ENCODE results near the gene COPS7B. TPM values are rescaled to one million over a fixed set of nuclear protein-coding genes. Genes with fewer than 3 reads are reported as not detected.

Gene COPS7B
- total RNA-seq, 1 experiment from 2014 or later = 43.5 TPM

DNA sequence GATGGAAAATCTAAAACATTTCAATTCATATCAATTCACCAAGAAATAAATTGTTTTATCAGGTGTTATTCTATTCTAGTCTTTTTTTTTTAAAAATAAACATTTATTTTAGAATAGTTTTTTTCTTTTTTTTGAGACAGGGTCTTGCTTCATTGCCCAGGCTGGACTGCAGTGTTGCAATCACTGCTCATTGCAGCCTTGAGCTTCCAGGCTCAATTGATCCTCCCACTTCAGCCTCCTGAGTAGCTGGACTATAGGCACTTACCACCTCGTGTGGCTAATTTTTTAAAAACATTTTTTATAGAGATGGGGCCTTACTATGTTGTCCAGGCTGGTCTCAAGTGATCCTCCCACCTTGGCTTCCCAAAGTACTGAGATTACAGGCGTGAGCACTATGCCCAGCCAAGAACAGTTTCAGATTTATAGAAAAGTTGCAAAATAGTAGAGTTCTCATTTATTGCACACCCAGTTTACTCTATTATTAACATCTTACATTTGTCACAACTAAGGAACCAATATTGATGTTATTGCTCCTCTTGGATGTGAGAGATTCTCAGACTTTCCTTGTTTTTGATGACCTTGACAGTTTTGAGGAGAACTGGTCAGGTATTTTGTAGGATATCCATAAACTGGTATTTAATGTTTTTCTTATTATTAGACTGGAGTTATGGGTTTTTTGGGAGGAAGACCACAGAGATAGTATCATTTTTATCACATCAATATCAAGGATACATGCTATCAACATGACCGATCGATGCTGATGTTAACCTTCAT lies 35.0 kb upstream of the COPS7B start:
- H3K27me3 ChIP-seq (ENCODE audit: low read length) = no peaks in the 10 kb centered on the region
- H3K9me2 ChIP-seq (replicated peaks; ENCODE audit: low read length) = no peaks in the 10 kb centered on the region
- POLR2A ChIA-PET (ENCODE audit: unreplicated experiment) = no interaction called here
- no peak overlapping the region for H3K9ac ChIP-seq (ENCODE audit: low read length)
- DNase-seq = no peak
- no peaks in the 10 kb centered on the region for H3K4me1 ChIP-seq (ENCODE audit: insufficient read depth, low read length)
- no peak overlapping the region for H3K4me3 ChIP-seq (ENCODE audit: low read length)
- no TSS peak for BruUV-seq (replicated peaks)
- H3K36me3 ChIP-seq (ENCODE audit: low read depth, low read length) = no peaks in the 10 kb centered on the region
- TF ChIP-seq EZH2 (IDR thresholded peaks at IDR 0.05; ENCODE audit: low read length, unreplicated experiment) = no peak
- no peak for TF ChIP-seq EZH2phosphoT487 (IDR thresholded peaks at IDR 0.05; ENCODE audit: borderline replicate concordance, low read length)
- TF ChIP-seq, protein P1, sequence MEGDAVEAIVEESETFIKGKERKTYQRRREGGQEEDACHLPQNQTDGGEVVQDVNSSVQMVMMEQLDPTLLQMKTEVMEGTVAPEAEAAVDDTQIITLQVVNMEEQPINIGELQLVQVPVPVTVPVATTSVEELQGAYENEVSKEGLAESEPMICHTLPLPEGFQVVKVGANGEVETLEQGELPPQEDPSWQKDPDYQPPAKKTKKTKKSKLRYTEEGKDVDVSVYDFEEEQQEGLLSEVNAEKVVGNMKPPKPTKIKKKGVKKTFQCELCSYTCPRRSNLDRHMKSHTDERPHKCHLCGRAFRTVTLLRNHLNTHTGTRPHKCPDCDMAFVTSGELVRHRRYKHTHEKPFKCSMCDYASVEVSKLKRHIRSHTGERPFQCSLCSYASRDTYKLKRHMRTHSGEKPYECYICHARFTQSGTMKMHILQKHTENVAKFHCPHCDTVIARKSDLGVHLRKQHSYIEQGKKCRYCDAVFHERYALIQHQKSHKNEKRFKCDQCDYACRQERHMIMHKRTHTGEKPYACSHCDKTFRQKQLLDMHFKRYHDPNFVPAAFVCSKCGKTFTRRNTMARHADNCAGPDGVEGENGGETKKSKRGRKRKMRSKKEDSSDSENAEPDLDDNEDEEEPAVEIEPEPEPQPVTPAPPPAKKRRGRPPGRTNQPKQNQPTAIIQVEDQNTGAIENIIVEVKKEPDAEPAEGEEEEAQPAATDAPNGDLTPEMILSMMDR (conservative IDR thresholded peaks at IDR 0.05; ENCODE audit: low read depth, low read length) = no peak
- intact Hi-C loops (cut with micrococcal nuclease) = no loop called here
- no peaks in the 10 kb centered on the region for H3K79me2 ChIP-seq (ENCODE audit: low read length)
- no peak overlapping the region for H3K27ac ChIP-seq (ENCODE audit: low read length)
- H4K20me1 ChIP-seq (ENCODE audit: low read length) = no peaks in the 10 kb centered on the region
- H3F3A ChIP-seq (ENCODE audit: low read length, unreplicated experiment) = no peaks in the 10 kb centered on the region
- H2AFZ ChIP-seq (ENCODE audit: low read length) = no peak overlapping the region
- ATAC-seq = no peak
- H3K9me3 ChIP-seq (ENCODE audit: low read length) = no peaks in the 10 kb centered on the region
- CTCF ChIA-PET = no interaction called here
- H3K4me2 ChIP-seq (ENCODE audit: low read length) = no peak overlapping the region

DNA sequence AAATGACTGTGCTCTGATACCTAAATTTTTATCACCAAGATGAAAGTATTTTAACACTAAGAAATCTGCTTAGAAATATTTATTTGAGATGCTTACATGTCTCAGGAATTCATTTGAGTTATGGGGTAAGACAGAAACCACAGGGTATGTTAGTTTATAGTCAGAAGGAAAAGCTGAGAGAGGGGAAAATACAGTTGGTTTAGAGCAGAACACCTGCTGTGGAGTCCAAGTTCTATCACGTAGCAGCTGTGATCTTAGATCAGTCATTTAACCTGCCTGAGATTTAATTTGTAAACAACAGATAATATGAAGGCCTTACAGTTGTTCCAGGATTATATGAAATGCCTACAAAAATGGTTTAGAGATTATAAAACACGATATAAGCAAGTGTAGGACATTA lies 34.2 kb upstream of the COPS7B start:
- no peaks in the 10 kb centered on the region for H3K79me2 ChIP-seq (ENCODE audit: low read length)
- CTCF ChIA-PET = interaction anchor here (0.5 kb wide), 1 partner anchor 38 kb away, joined by 3 read pairs; no protein-coding TSS in a partner anchor

More for the DNA sequence above, 34.2 kb upstream of the COPS7B start:
- Histone ChIP-seq H3K27ac (ENCODE audit: low read length) (no peak overlapping the region), H3K4me2 (ENCODE audit: low read length) (no peak overlapping the region), H3K36me3 (ENCODE audit: low read depth, low read length) (no peaks in the 10 kb centered on the region), H3K9me3 (ENCODE audit: low read length) (no peaks in the 10 kb centered on the region), H3K4me1 (ENCODE audit: insufficient read depth, low read length) (no peaks in the 10 kb centered on the region), H3F3A (ENCODE audit: low read length, unreplicated experiment) (no peaks in the 10 kb centered on the region), H4K20me1 (ENCODE audit: low read length) (no peaks in the 10 kb centered on the region), H3K9ac (ENCODE audit: low read length) (no peak overlapping the region), H3K27me3 (ENCODE audit: low read length) (no peaks in the 10 kb centered on the region), H3K4me3 (ENCODE audit: low read length) (no peak overlapping the region), H2AFZ (ENCODE audit: low read length) (no peak overlapping the region), H3K9me2 (replicated peaks; ENCODE audit: low read length) (no peaks in the 10 kb centered on the region)
- ATAC-seq (no peak), DNase-seq (no peak)
- TF ChIP-seq, protein P1 (conservative IDR thresholded peaks at IDR 0.05; ENCODE audit: low read depth, low read length) = no peak
- no peak for TF ChIP-seq EZH2 (IDR thresholded peaks at IDR 0.05; ENCODE audit: low read length, unreplicated experiment)
- no peak for TF ChIP-seq EZH2phosphoT487 (IDR thresholded peaks at IDR 0.05; ENCODE audit: borderline replicate concordance, low read length)
- POLR2A ChIA-PET (ENCODE audit: unreplicated experiment) = no interaction called here
- no TSS peak for BruUV-seq (replicated peaks)
- intact Hi-C loops (cut with micrococcal nuclease) = no loop called here
